GM19438 (cell line): ENCODE data around the gene RAI14.
"Not testable (repeated sequence)": the region's sequence is repeated elsewhere in the genome, so short reads cannot be mapped to it uniquely, and the experiment has no call there.

Source experiments
- ATAC-seq: cut with Tn5 transposase; IDR thresholded peaks from one replicate; pipeline ENCODE4 v1.9.1; 2021; ENCODE audit warnings: low read depth; ENCODE audit not compliant: unreplicated experiment

RAI14 gene

GRCh38 chr5:34803974-34804732 is 148.0 kb downstream of the RAI14 start:
- ATAC-seq = no peak

- ATAC-seq = no peak
These were observed 148.8 kb downstream of the RAI14 start for GRCh38 chr5:34804913-34805312.

- no peak for ATAC-seq
These were observed 150.4 kb downstream of the RAI14 start for GRCh38 chr5:34806532-34806931.

GRCh38 chr5:34811706-34812105 is 155.6 kb downstream of the RAI14 start:
- no peak for ATAC-seq

- ATAC-seq = no peak
These were observed 157.4 kb downstream of the RAI14 start for GRCh38 chr5:34813509-34813908.

GRCh38 chr5:34817558-34818351 is 161.6 kb downstream of the RAI14 start:
- ATAC-seq = no peak

- ATAC-seq = no peak
These were observed 162.6 kb downstream of the RAI14 start for GRCh38 chr5:34818717-34819116.

GRCh38 chr5:34820593-34820992 is 164.5 kb downstream of the RAI14 start:
- no peak for ATAC-seq

- no peak for ATAC-seq
These were observed 167.0 kb downstream of the RAI14 start for GRCh38 chr5:34822956-34823715.

- no peak for ATAC-seq
These were observed 170.2 kb downstream of the RAI14 start for GRCh38 chr5:34826347-34826746.

GRCh38 chr5:34827588-34828506 is 171.7 kb downstream of the RAI14 start:
- ATAC-seq = no peak

GRCh38 chr5:34830827-34831226 is 174.7 kb downstream of the RAI14 start:
- ATAC-seq = not testable (repeated sequence)

GRCh38 chr5:34831303-34831702 is 175.2 kb downstream of the RAI14 start:
- ATAC-seq = no peak

- no peak for ATAC-seq
These were observed 176.4 kb downstream of the RAI14 start for GRCh38 chr5:34832568-34832967.

GRCh38 chr5:34833090-34833489 is 177.0 kb downstream of the RAI14 start:
- no peak for ATAC-seq

- no peak for ATAC-seq
These were observed 178.1 kb downstream of the RAI14 start for GRCh38 chr5:34833976-34834793.

GRCh38 chr5:34834794-34835089 is 178.6 kb downstream of the RAI14 start:
- no peak for ATAC-seq

- no peak for ATAC-seq
These were observed 179.5 kb downstream of the RAI14 start for GRCh38 chr5:34835664-34836063.
